Endothelial cell of umbilical vein (primary cell): Measurements from ENCODE around the gene GTF2IRD1. TPM values are rescaled to one million over a fixed set of nuclear protein-coding genes. Genes with fewer than 3 reads are reported as not detected.
"Not testable (repeated sequence)": the region's sequence is repeated elsewhere in the genome, so short reads cannot be mapped to it uniquely, and the experiment has no call there.

Source experiments
- BruUV-seq: library from RNA; stranded (reverse); fragments of 400-500 nt; replicated peaks from 2 replicates; lab custom pipeline; 2021; lab: Mats Ljungman, UMichigan
- CTCF ChIA-PET: fragments of 300-600, 350-600 bp; sonication (Branson Sonifier 250); formaldehyde crosslinking; loops from one replicate; lab custom pipeline; 2021; ENCODE audit warnings: antibody characterized with exemption, inconsistent platforms; lab: Charles Lee
- POLR2A ChIA-PET: fragments of 300-600, 350-600 bp; sonication (Branson Sonifier 250); formaldehyde crosslinking; loops from one replicate; lab custom pipeline; 2021; ENCODE audit warnings: antibody characterized with exemption, inconsistent platforms; lab: Charles Lee
- DNase-seq: peaks from one replicate; pipeline ENCODE4 v3.0.0-alpha.2; 2011; ENCODE audit warnings: low read depth, low spot score
- FAIRE-seq: peaks from 2 replicates; lab custom pipeline; 2011; peaks lifted over from hg19 to GRCh38; lab: Jason Lieb, UNC
- H2AFZ ChIP-seq: 2 replicates; pipeline ENCODE4 v1.6.0; 2012; ENCODE audit warnings: low read depth, low read length, control low read depth, inconsistent platforms
- H3K27ac ChIP-seq: 2 replicates; pipeline ENCODE4 v1.5.1; 2011; ENCODE audit warnings: low read depth, mild to moderate bottlenecking, control low read depth, low read length, moderate library complexity; ENCODE audit not compliant: insufficient read depth
- H3K27me3 ChIP-seq, 2 experiments: 2 replicates each; pipeline versions ENCODE4 v1.6.0 to v1.6.1; 2011; ENCODE audit warnings: low read length in 2 of 2, mixed read lengths in 1 of 2; ENCODE audit not compliant: control insufficient read depth in 2 of 2, insufficient read depth in 2 of 2
- H3K36me3 ChIP-seq, 2 experiments: 2 replicates in 1 of 2; 3 replicates in 1 of 2; pipeline ENCODE4 v1.5.1; 2011; ENCODE audit warnings: low read length in 2 of 2, mild to moderate bottlenecking in 1 of 2, moderate library complexity in 1 of 2; ENCODE audit not compliant: control insufficient read depth in 2 of 2, insufficient read depth in 2 of 2; ENCODE audit errors: extremely low read depth in 1 of 2
- H3K4me1 ChIP-seq: 3 replicates; pipeline ENCODE4 v1.5.1; 2011; ENCODE audit warnings: mild to moderate bottlenecking, low read length; ENCODE audit not compliant: control insufficient read depth, insufficient read depth; ENCODE audit errors: extremely low read depth
- H3K4me2 ChIP-seq: 2 replicates; pipeline ENCODE4 v1.6.1; 2011; ENCODE audit warnings: low read length, control low read depth, mixed read lengths; ENCODE audit not compliant: insufficient read depth
- H3K4me3 ChIP-seq, 3 experiments: fragments of 200-600 bp in 1 of 3; sonication (generic), shearing (Covaris generic) in 1 of 3; replicated peaks in 1 of 3; 2 replicates each; pipeline ENCODE4 v1.5.1; 2011 to 2016; ENCODE audit warnings: control low read depth in 3 of 3, low read length in 3 of 3, mild to moderate bottlenecking in 2 of 3, inconsistent platforms in 1 of 3, low read depth in 1 of 3, moderate library complexity in 1 of 3; ENCODE audit not compliant: insufficient read depth in 1 of 3
- H3K79me2 ChIP-seq: 2 replicates; pipeline ENCODE4 v1.6.0; 2012; ENCODE audit warnings: low read length, inconsistent platforms; ENCODE audit not compliant: control insufficient read depth, insufficient read depth
- H3K9ac ChIP-seq: replicated peaks from 2 replicates; pipeline ENCODE3; 2011; ENCODE audit warnings: low read length, control low read depth; ENCODE audit not compliant: insufficient read depth; ENCODE audit errors: extremely low read depth
- H3K9me1 ChIP-seq: replicated peaks from 3 replicates; pipeline ENCODE4 v1.6.0; 2011; ENCODE audit warnings: mild to moderate bottlenecking, low read length; ENCODE audit not compliant: control insufficient read depth, insufficient read depth; ENCODE audit errors: extremely low read depth
- H3K9me3 ChIP-seq: replicated peaks from 2 replicates; pipeline ENCODE4 v1.5.1; 2012; ENCODE audit warnings: low read length, inconsistent platforms; ENCODE audit not compliant: control insufficient read depth, insufficient read depth
- H4K20me1 ChIP-seq: replicated peaks from 2 replicates; pipeline ENCODE3; 2011; ENCODE audit warnings: mild to moderate bottlenecking, low read length; ENCODE audit not compliant: control insufficient read depth, insufficient read depth; ENCODE audit errors: extremely low read depth
- POLR2A ChIP-seq: IDR thresholded peaks from 2 replicates; pipeline ENCODE4 v1.6.1; 2012; ENCODE audit warnings: low read depth, mild to moderate bottlenecking, control low read depth, low read length
- dilution Hi-C: fragments of 300-500 bp; cut with MboI; formaldehyde crosslinking; loops from one replicate; pipeline ENCODE4 v1.15.0; 2019; ENCODE audit warnings: low sequenced_read_pairs; ENCODE audit not compliant: extremely low pct_ligation_motif_present
- intact Hi-C: fragments of 100-400 bp; cut with micrococcal nuclease; formaldehyde crosslinking; loops from one replicate; pipeline ENCODE4 v1.10.0; 2022
- polyA plus RNA-seq, 4 experiments: library from polyadenylated mRNA; depleted of rRNA in 3 of 4; stranded (reverse) in 3 of 4; unstranded in 1 of 4; fragments of >200 nt; gene quantifications; 2 replicates each; pipeline versions ENCODE4 v1.2.1 to v1.2.3, GENCODE V29; 2011 to 2012; ENCODE audit warnings: missing spikeins in 1 of 4
- total RNA-seq: library from RNA; stranded (reverse); gene quantifications from 2 replicates; pipeline ENCODE4 v1.2.3, GENCODE V29; 2021

The GTF2IRD1 gene
- total and polyA plus RNA-seq, 2 donors (not counting 3 experiments of a cell fraction or from before 2014, with no cell fraction given): 14.2 to 24.2 TPM

DNA sequence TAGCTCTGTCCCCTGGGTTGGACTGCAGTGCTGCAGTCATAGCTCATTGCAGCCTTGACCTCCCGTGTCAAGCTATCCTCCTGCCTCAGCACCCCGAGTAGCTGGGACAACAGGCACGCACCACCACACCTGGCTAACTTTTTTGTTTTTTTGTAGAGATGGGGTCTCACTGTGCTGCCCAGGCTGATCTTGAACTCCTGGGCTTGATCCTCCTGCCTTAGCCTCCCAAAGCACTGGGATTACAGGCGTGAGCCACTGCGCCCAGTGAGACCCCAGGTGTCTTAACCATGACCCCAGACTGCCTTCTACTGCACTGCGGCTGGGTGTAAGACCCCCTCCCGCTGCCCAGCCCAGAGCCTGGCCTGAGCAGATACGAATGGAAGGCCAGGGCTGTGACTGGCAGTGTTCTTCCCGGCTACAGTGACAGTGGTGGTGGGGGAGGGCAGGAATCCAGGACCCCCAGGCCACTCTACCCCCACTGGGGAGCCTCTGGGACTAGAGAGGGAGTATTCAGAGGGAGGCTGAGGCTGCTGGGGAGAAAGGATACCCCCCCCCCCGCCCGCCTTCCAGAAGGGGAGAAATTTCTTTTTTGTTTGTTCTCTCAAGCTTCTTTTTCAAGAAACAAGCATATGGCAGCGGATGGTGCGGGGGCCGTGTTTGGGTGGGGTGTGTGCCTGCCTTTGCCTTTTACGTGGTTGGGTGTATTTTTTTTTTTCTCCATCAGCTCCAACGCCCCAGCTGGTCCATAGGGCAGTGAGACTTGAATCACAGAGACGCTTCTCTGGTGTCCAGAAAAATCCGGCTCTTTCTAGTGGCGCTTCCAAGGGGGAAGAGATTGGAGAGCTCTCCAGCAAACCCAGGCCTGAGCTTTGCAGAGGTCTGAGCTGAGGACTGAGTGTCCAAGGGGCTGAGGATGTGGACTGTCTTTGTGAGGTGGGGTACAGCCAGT is 36.6 kb downstream of the GTF2IRD1 start:
- Histone ChIP-seq H3K4me1 (no peaks in the 10 kb centered on the region), H3K36me3 (no peaks in the 10 kb centered on the region), H3K9me3 (no peaks in the 10 kb centered on the region), H3K4me2 (no peak overlapping the region), H4K20me1 (no peaks in the 10 kb centered on the region), H3K27ac (no peak overlapping the region), H3K79me2 (no peaks in the 10 kb centered on the region), H3K4me3 (no peak overlapping the region), H3K9ac (no peak overlapping the region), H3K27me3 (no peaks in the 10 kb centered on the region), H3K9me1 (no peaks in the 10 kb centered on the region), H2AFZ (no peak overlapping the region)
- no TSS peak for BruUV-seq
- TF ChIP-seq POLR2A: no peak
- ChIA-PET CTCF (interaction anchor here (0.9 kb wide), 1 partner anchor 40 kb away, joined by 4 read pairs; no protein-coding TSS in a partner anchor), POLR2A (interaction anchor here (0.7 kb wide), 1 partner anchor 405 kb away, joined by 10 read pairs; no protein-coding TSS in a partner anchor)
- FAIRE-seq (no peak), DNase-seq (no peak)
- dilution Hi-C loops: no loop called here
- intact Hi-C loops: no loop called here

DNA sequence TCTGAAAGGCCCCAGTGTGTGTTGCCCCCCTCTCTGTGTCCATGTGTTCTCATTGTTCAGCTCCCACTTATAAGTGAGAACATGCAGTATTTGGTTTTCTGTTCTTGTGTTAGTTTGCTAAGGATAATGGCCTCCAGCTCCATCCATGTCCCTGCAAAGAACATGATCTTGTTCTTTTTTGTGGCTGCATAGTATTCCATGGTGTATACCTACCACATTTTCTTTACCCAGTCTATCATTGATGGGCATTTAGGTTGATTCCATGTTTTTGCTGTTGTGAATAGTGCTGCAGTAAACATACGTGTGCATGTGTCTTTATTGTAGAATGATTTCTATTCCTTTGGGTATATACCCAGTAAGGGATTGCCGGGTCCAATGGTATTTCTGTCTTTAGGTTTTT is 37.8 kb downstream of the GTF2IRD1 start:
- CTCF ChIA-PET, dilution Hi-C loops, H3K36me3 ChIP-seq, H3K9ac ChIP-seq, POLR2A ChIA-PET, H3K27me3 ChIP-seq, H2AFZ ChIP-seq, H3K27ac ChIP-seq, H3K9me3 ChIP-seq, H3K79me2 ChIP-seq, DNase-seq, BruUV-seq, H3K4me3 ChIP-seq, H3K4me1 ChIP-seq, intact Hi-C loops, H3K9me1 ChIP-seq, H4K20me1 ChIP-seq, H3K4me2 ChIP-seq, FAIRE-seq: not testable (repeated sequence)
